OCI-LY7 (cell line): ENCODE results near the gene AKAP13. TPM values are rescaled to one million over a fixed set of nuclear protein-coding genes. Genes with fewer than 3 reads are reported as not detected.

Experiments
- BruUV-seq: library from RNA; stranded (reverse); fragments of 400-500 nt; replicated peaks from 2 replicates; lab custom pipeline; 2021; lab: Mats Ljungman, UMichigan
- CTCF ChIA-PET: fragments of 300-600 bp; sonication (Branson Sonifier 250); formaldehyde crosslinking; loops from one replicate; lab custom pipeline; 2022; ENCODE audit warnings: antibody characterized with exemption; ENCODE audit not compliant: unreplicated experiment; lab: Charles Lee
- POLR2A ChIA-PET: fragments of 300-600 bp; sonication (Branson Sonifier 250); formaldehyde crosslinking; loops from one replicate; lab custom pipeline; 2022; ENCODE audit warnings: antibody characterized with exemption; lab: Charles Lee
- DNase-seq: peaks from one replicate; pipeline ENCODE4 v3.0.0-alpha.2; 2015; ENCODE audit warnings: low spot score
- H2AFZ ChIP-seq: fragments of 200-600 bp; sonication (generic), shearing (Covaris generic); 2 replicates; pipeline ENCODE4 v1.6.1; 2014; ENCODE audit warnings: mild to moderate bottlenecking, antibody characterized with exemption, low read length, moderate library complexity
- H3K27ac ChIP-seq: fragments of 200-600 bp; sonication (generic); 2 replicates; pipeline ENCODE4 v1.5.1; 2014; ENCODE audit warnings: mixed run types, low read depth, mild to moderate bottlenecking, moderate library complexity, low read length, inconsistent platforms; ENCODE audit not compliant: poor library complexity, severe bottlenecking
- H3K36me3 ChIP-seq: fragments of 200-600 bp; sonication (generic); 2 replicates; pipeline ENCODE4 v1.6.1; 2014; ENCODE audit warnings: mild to moderate bottlenecking, antibody characterized with exemption, low read length, moderate library complexity, mixed read lengths; ENCODE audit not compliant: insufficient read depth
- H3K4me1 ChIP-seq: fragments of 200-600 bp; sonication (generic); 2 replicates; pipeline ENCODE4 v1.5.1; 2014; ENCODE audit warnings: mild to moderate bottlenecking, low read length; ENCODE audit not compliant: insufficient read depth, poor library complexity, severe bottlenecking
- H3K4me2 ChIP-seq: fragments of 200-600 bp; sonication (generic); 2 replicates; pipeline ENCODE4 v1.6.1; 2014; ENCODE audit warnings: mild to moderate bottlenecking, low read length
- H3K4me3 ChIP-seq: fragments of 200-600 bp; sonication (generic); 2 replicates; pipeline ENCODE4 v1.5.1; 2014; ENCODE audit warnings: mild to moderate bottlenecking, low read depth, low read length; ENCODE audit not compliant: poor library complexity, severe bottlenecking
- H3K79me2 ChIP-seq: fragments of 200-600 bp; sonication (generic); 2 replicates; pipeline ENCODE4 v1.6.1; 2016; ENCODE audit warnings: low read depth, mild to moderate bottlenecking, low read length, moderate library complexity, mixed read lengths; ENCODE audit not compliant: insufficient read depth
- H3K9me2 ChIP-seq: fragments of 200-600 bp; sonication (generic); 2 replicates; pipeline ENCODE4 v1.6.1; 2016; ENCODE audit warnings: mild to moderate bottlenecking, low read length, mixed read lengths; ENCODE audit not compliant: insufficient read depth
- H3K9me3 ChIP-seq: fragments of 200-600 bp; sonication (generic); 2 replicates; pipeline ENCODE4 v1.6.1; 2014; ENCODE audit warnings: mild to moderate bottlenecking, mixed run types, low read length, mixed read lengths
- H4K20me1 ChIP-seq: fragments of 200-600 bp; sonication (generic); 2 replicates; pipeline ENCODE4 v1.6.1; 2014; ENCODE audit warnings: mild to moderate bottlenecking, antibody characterized with exemption, low read length, moderate library complexity, mixed read lengths; ENCODE audit not compliant: insufficient read depth
- CTCF ChIP-seq: fragments of 200-600 bp; sonication (generic); conservative IDR thresholded peaks from 2 replicates; pipeline ENCODE4 v1.5.1; 2014; ENCODE audit warnings: mild to moderate bottlenecking, antibody characterized with exemption, low read length, moderate library complexity, mixed read lengths
- EZH2phosphoT487 ChIP-seq: fragments of 200-600 bp; sonication (generic); IDR thresholded peaks from 2 replicates; pipeline ENCODE4 v1.6.1; 2018; ENCODE audit warnings: low read depth, borderline replicate concordance, mild to moderate bottlenecking, mixed run types, antibody characterized with exemption, low read length, moderate library complexity, mixed read lengths
- intact Hi-C: fragments of 100-400 bp; cut with micrococcal nuclease; formaldehyde crosslinking; loops from one replicate; pipeline ENCODE4 v1.10.0; 2022; ENCODE audit not compliant: unreplicated experiment
- total RNA-seq, 2 experiments: library from RNA; depleted of rRNA in 1 of 2; stranded (reverse); fragments of >200 nt in 1 of 2; shearing (Covaris generic) in 1 of 2; gene quantifications; 2 replicates each; pipeline ENCODE4 v1.2.3, GENCODE V29; 2014 to 2022

Gene AKAP13
- total RNA-seq, 2 experiments from 2014 or later: 140 to 250 TPM

GRCh38 chr15:85336880-85337279 lies 43.5 kb upstream of the AKAP13 start:
- no TSS peak for BruUV-seq
- CTCF ChIA-PET: interaction anchor here (1.2 kb wide), 1 partner anchor 75 kb away, joined by 3 read pairs; no protein-coding TSS in a partner anchor
- intact Hi-C loops: no loop called here
- no peak overlapping the region for H3K4me3 ChIP-seq
- DNase-seq: no peak
- H2AFZ ChIP-seq: peak overlapping the region; percentile 8; the same call in 1 of the 2 replicates
- H3K9me3 ChIP-seq: no peaks in the 10 kb centered on the region
- no peaks in the 10 kb centered on the region; the same call in 1 of the 2 replicates for H3K79me2 ChIP-seq
- POLR2A ChIA-PET: interaction anchor here (0.8 to 1.4 kb wide), 3 partner anchors 9 to 75 kb away, joined by 4 to 6 read pairs (median 5); no protein-coding TSS in a partner anchor
- H3K9me2 ChIP-seq: no peaks in the 10 kb centered on the region
- H3K27ac ChIP-seq: no peak overlapping the region
- no peaks in the 10 kb centered on the region for H4K20me1 ChIP-seq
- H3K4me1 ChIP-seq: peaks cover 27% of the 10 kb centered on the region
- H3K36me3 ChIP-seq: no peaks in the 10 kb centered on the region
- H3K4me2 ChIP-seq: no peak overlapping the region
- TF ChIP-seq EZH2phosphoT487: no peak
- TF ChIP-seq CTCF: no peak

- Histone ChIP-seq H3K4me3 (no peak overlapping the region), H3K4me2 (no peak overlapping the region), H3K9me2 (no peaks in the 10 kb centered on the region), H3K4me1 (peaks cover 21% of the 10 kb centered on the region), H3K79me2 (no peaks in the 10 kb centered on the region), H3K27ac (no peak overlapping the region), H2AFZ (peak overlapping the region; percentile 8; the same call in 1 of the 2 replicates), H3K9me3 (no peaks in the 10 kb centered on the region), H4K20me1 (no peaks in the 10 kb centered on the region), H3K36me3 (no peaks in the 10 kb centered on the region)
- intact Hi-C loops: no loop called here
- ChIA-PET POLR2A (interaction anchor here (0.8 to 0.9 kb wide), 3 partner anchors 30 to 67 kb away, joined by 3 to 5 read pairs (median 3); no protein-coding TSS in a partner anchor), CTCF (no interaction called here)
- TF ChIP-seq EZH2phosphoT487 (no peak), CTCF (no peak)
- no peak for DNase-seq
- BruUV-seq: no TSS peak
Measured at GRCh38 chr15:85337425-85338074, 42.9 kb upstream of the AKAP13 start.

- BruUV-seq: no TSS peak
- intact Hi-C loops: no loop called here
- CTCF ChIA-PET: no interaction called here
Measured at GRCh38 chr15:85340321-85340665, 40.1 kb upstream of the AKAP13 start.

More at GRCh38 chr15:85340321-85340665, 40.1 kb upstream of the AKAP13 start:
- no peak overlapping the region for H2AFZ ChIP-seq
- DNase-seq: no peak
- POLR2A ChIA-PET: interaction anchor here (0.6 to 1.6 kb wide), 4 partner anchors 8 to 108 kb away, joined by 3 to 5 read pairs (median 3); no protein-coding TSS in a partner anchor
- TF ChIP-seq EZH2phosphoT487: no peak
- TF ChIP-seq CTCF: no peak
- H3K9me2 ChIP-seq: no peaks in the 10 kb centered on the region
- H3K4me1 ChIP-seq: peaks cover 17% of the 10 kb centered on the region
- H3K79me2 ChIP-seq: no peaks in the 10 kb centered on the region
- H3K27ac ChIP-seq: no peak overlapping the region
- no peaks in the 10 kb centered on the region for H3K9me3 ChIP-seq
- no peaks in the 10 kb centered on the region for H3K36me3 ChIP-seq
- no peak overlapping the region for H3K4me2 ChIP-seq
- no peaks in the 10 kb centered on the region for H4K20me1 ChIP-seq
- H3K4me3 ChIP-seq: no peak overlapping the region
